Breast epithelium (tissue), 4 donors: ENCODE data around the gene STON2. TPM values are rescaled to one million over a fixed set of nuclear protein-coding genes. Genes with fewer than 3 reads are reported as not detected.

ENCODE experiments used
- DNase-seq, 2 donors: peaks; one replicate each; pipeline ENCODE4 v3.0.0-alpha.2; 2019; ENCODE audit warnings: low spot score in 2 of 2
- H3K27ac ChIP-seq, 2 donors: fragments of 200-600 bp; sonication (generic) in 1 of 2; one replicate each; pipeline ENCODE4 v1.5.1; 2016 to 2019; ENCODE audit warnings: mild to moderate bottlenecking in 1 of 2
- H3K27me3 ChIP-seq, 2 donors: fragments of 200-600 bp; sonication (generic) in 1 of 2; one replicate each; pipeline versions ENCODE4 v1.5.1 to v1.6.0; 2017 to 2019; ENCODE audit warnings: control low read depth in 1 of 2, mild to moderate bottlenecking in 1 of 2
- H3K36me3 ChIP-seq: fragments of 200-600 bp; one replicate; pipeline ENCODE4 v1.5.1; 2019
- H3K4me1 ChIP-seq, 2 donors: fragments of 200-600 bp; sonication (generic); one replicate each; pipeline ENCODE4 v1.5.1; 2016 to 2019; ENCODE audit warnings: control low read depth in 1 of 2
- H3K4me3 ChIP-seq, 3 donors: fragments of 200-600 bp; sonication (generic); 1 replicate in 2 of 3; 2 replicates in 1 of 3; pipeline ENCODE4 v1.5.1; 2016 to 2019; ENCODE audit warnings: mild to moderate bottlenecking in 3 of 3, moderate library complexity in 2 of 3
- H3K9me3 ChIP-seq, 2 donors: fragments of 200-600 bp; sonication (generic) in 1 of 2; one replicate each; pipeline ENCODE4 v1.5.1; 2016 to 2019; ENCODE audit warnings: control low read depth in 1 of 2
- CTCF ChIP-seq, 3 donors: fragments of 450-650 bp; IDR thresholded peaks; one replicate each; pipeline ENCODE4 v1.5.1; 2016 to 2017; ENCODE audit warnings: antibody characterized with exemption in 3 of 3, mild to moderate bottlenecking in 3 of 3, moderate library complexity in 3 of 3
- POLR2A ChIP-seq: fragments of 450-650 bp; IDR thresholded peaks from one replicate; pipeline ENCODE4 v1.6.1; 2016; ENCODE audit warnings: antibody characterized with exemption, mild to moderate bottlenecking, moderate library complexity
- POLR2AphosphoS5 ChIP-seq, 3 donors: sonication (generic); formaldehyde crosslinking; IDR thresholded peaks; one replicate each; pipeline ENCODE4 v1.6.1; 2017; ENCODE audit warnings: antibody characterized with exemption in 3 of 3
- intact Hi-C: fragments of 100-400 bp; cut with DNase I; formaldehyde crosslinking; loops from one replicate; pipeline ENCODE4 v1.15.1; 2023; ENCODE audit warnings: low total_unique reads
- total RNA-seq, 3 donors: library from RNA; depleted of rRNA; stranded (reverse); fragments of >200 nt; gene quantifications; one replicate each; pipeline ENCODE4 v1.1.0, GENCODE V29; 2016

Gene STON2
- total RNA-seq, 3 donors from 2014 or later = 24.6 to 30.2 (median 27.5) TPM

- H3K27ac ChIP-seq = peak overlapping the region; percentile 66 to 70
- no peaks in the 10 kb centered on the region for H3K9me3 ChIP-seq
- intact Hi-C loops = no loop called here
- no peak overlapping the region for H3K4me3 ChIP-seq
- H3K36me3 ChIP-seq = no peaks in the 10 kb centered on the region
- no peaks in the 10 kb centered on the region for H3K4me1 ChIP-seq
- peak in 1 of 2 donors; percentile 86 for DNase-seq
- peak in 2 of 3 donors; percentile 16 to 79 for TF ChIP-seq POLR2AphosphoS5 (IDR thresholded peaks at IDR 0.05)
- no peak for TF ChIP-seq POLR2A
- TF ChIP-seq CTCF (IDR thresholded peaks at IDR 0.05) = peak in 1 of 3 donors; percentile 42
- H3K27me3 ChIP-seq = no peaks in the 10 kb centered on the region
These were observed 70.3 kb downstream of the STON2 start for GRCh38 chr14:81329640-81330381.

GRCh38 chr14:81326451-81326850 is 73.7 kb downstream of the STON2 start:
- Histone ChIP-seq H3K27me3 (no peaks in the 10 kb centered on the region), H3K27ac (no peak overlapping the region), H3K9me3 (no peaks in the 10 kb centered on the region), H3K4me3 (no peak overlapping the region), H3K36me3 (no peaks in the 10 kb centered on the region), H3K4me1 (no peaks in the 10 kb centered on the region)
- no peak for TF ChIP-seq POLR2A
- no peak for TF ChIP-seq POLR2AphosphoS5 (IDR thresholded peaks at IDR 0.05)
- TF ChIP-seq CTCF (IDR thresholded peaks at IDR 0.05) = no peak
- DNase-seq = no peak
- intact Hi-C loops = no loop called here

- H3K27me3 ChIP-seq = no peaks in the 10 kb centered on the region
- intact Hi-C loops = no loop called here
- H3K4me1 ChIP-seq = no peaks in the 10 kb centered on the region
- TF ChIP-seq POLR2AphosphoS5 (IDR thresholded peaks at IDR 0.05) (no peak), POLR2A (no peak), CTCF (IDR thresholded peaks at IDR 0.05) (no peak)
- no peaks in the 10 kb centered on the region for H3K9me3 ChIP-seq
- peak; percentile 54 to 71 for DNase-seq
- no peaks in the 10 kb centered on the region for H3K36me3 ChIP-seq
- H3K27ac ChIP-seq = peak overlapping the region; percentile 33 to 69
- peak overlapping the region in 2 of 3 donors; percentile 49 to 67 for H3K4me3 ChIP-seq
These were observed 76.1 kb downstream of the STON2 start for GRCh38 chr14:81324011-81324410.

DNA sequence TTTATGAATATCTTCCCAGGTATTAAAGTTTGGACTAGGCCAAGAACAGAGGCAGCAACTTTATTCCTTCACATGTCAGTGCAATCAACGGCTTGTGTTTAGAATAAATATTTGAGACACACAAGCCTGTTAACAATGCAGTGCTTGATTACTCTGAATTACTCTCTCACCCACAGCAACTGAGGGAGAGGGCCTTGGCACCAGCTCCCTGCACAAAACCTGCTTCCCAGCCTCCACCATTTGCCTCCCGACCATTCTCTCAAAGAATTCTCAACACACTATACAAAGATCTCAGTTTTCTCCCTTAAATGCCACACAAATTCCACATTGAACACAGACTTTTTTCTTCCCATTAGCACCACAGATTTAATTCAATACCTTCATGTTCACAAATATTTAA is 77.0 kb downstream of the STON2 start:
- Histone ChIP-seq H3K27me3 (no peaks in the 10 kb centered on the region), H3K4me3 (peak overlapping the region in 2 of 3 donors; percentile 49 to 67), H3K9me3 (no peaks in the 10 kb centered on the region), H3K36me3 (no peaks in the 10 kb centered on the region), H3K4me1 (no peaks in the 10 kb centered on the region), H3K27ac (no peak overlapping the region)
- TF ChIP-seq POLR2AphosphoS5 (IDR thresholded peaks at IDR 0.05) (no peak), POLR2A (no peak), CTCF (IDR thresholded peaks at IDR 0.05) (no peak)
- DNase-seq = no peak
- intact Hi-C loops = no loop called here

DNA sequence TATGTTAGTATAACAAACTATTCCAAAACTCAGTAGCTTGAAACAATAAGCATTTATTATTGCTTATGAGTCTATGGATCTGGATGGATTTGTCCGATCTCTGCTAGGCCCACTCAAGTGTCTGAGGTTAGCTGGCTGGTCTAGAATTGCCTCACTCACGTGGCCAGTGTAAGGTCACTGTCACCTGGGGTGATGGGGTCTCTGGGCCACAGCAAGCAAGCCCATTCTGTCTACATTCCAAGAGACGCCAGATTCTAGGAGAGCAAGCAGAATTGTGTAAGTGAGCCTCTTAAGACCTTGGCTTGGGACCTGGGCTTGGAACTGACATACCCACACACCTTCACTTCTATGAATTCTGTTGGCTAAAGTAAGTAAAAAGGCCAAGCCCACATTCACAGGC is 80.2 kb downstream of the STON2 start:
- H3K4me1 ChIP-seq = no peaks in the 10 kb centered on the region
- intact Hi-C loops = no loop called here
- no peak for DNase-seq
- H3K9me3 ChIP-seq = no peaks in the 10 kb centered on the region
- no peaks in the 10 kb centered on the region for H3K27me3 ChIP-seq
- H3K4me3 ChIP-seq = no peak overlapping the region
- H3K36me3 ChIP-seq = no peaks in the 10 kb centered on the region
- no peak overlapping the region for H3K27ac ChIP-seq
- TF ChIP-seq POLR2A = no peak
- TF ChIP-seq CTCF (IDR thresholded peaks at IDR 0.05) = no peak
- no peak for TF ChIP-seq POLR2AphosphoS5 (IDR thresholded peaks at IDR 0.05)
